Astrocyte (in vitro differentiated cells and primary cell): ENCODE data around the gene PCBP4.

ENCODE experiments used
- CTCF ChIP-seq: IDR thresholded peaks from 2 replicates; pipeline ENCODE4 v1.5.1; 2011; ENCODE audit warnings: low read depth, mild to moderate bottlenecking, inconsistent platforms, low read length, moderate library complexity; ENCODE audit not compliant: insufficient read depth
- EZH2 ChIP-seq: IDR thresholded peaks from 2 replicates; pipeline ENCODE4 v1.6.1; 2012; ENCODE audit warnings: mild to moderate bottlenecking, low read length, inconsistent platforms; ENCODE audit not compliant: insufficient read depth

GRCh38 chr3:52013802-52014598 lies 46.7 kb upstream of the PCBP4 start:
- TF ChIP-seq CTCF (no peak), EZH2 (no peak)
